Measurements from ENCODE around the gene TP53I11. TPM values are rescaled to one million over a fixed set of nuclear protein-coding genes. Genes with fewer than 3 reads are reported as not detected.

The TP53I11 gene
- polyA plus RNA-seq, 2 donors, result 10.3 to 37.2 TPM

DNA sequence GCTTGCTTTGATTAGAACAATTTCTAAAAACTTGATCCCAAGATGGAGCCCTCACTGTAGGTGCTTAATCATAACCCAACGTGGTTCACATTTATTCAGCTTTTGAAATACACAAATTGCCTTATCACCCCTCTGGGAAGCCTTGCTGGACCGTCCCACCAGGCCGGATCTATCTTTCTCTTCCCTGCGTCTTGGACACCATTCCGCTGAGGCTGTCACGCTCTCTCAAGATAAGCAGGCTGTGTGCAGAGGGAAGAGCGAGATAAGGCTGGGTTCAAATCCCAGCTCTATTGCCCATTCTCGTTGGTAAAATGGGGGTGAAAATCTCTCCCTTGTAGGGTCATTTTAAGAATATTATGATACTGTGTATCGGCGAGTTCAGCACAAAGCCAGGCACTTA, 20.5 kb upstream of the TP53I11 start:
- H3K9me3 ChIP-seq (ENCODE audit: control insufficient read depth in 2 of 2, insufficient read depth in 1 of 2, low read depth in 1 of 2, low read length in 1 of 2), result no peaks in the 10 kb centered on the region
- 77 to 91% methylated on average over 10 of the region's 10 CpGs for WGBS, 2 donors
- H3K27ac ChIP-seq (ENCODE audit: low read depth in 2 of 2, low read length in 1 of 2), result no peak overlapping the region

DNA sequence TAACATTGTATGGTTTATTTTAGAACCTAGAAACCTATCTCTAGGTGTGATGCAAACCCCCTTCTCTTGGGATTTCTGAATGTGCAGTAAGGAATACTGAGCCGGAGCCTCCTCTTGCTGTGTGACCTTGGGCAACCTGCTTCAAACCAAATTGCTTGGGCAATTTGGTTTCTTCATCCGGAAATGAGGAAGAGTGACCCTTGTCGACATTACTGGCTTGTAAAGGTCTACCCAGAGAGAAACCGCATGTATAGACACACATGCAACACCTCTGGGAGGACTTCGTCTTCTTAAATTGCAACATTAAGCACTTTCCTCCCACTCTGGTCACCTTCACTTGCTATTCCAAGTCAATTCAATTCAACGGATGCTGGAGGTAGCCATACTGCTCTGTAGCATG, 19.6 kb upstream of the TP53I11 start:
- no peak overlapping the region for H3K27ac ChIP-seq (ENCODE audit: low read depth in 2 of 2, low read length in 1 of 2)
- 84 to 92% methylated on average over 6 of the region's 6 CpGs for WGBS, 2 donors

More for the DNA sequence above, 20.5 kb upstream of the TP53I11 start:
- Histone ChIP-seq H3K4me1 (ENCODE audit: control insufficient read depth in 2 of 2, insufficient read depth in 2 of 2, low read length in 1 of 2) (peaks cover 0 to 7% of the 10 kb centered on the region in 2 donors), H3K36me3 (ENCODE audit: control insufficient read depth in 2 of 2, insufficient read depth in 2 of 2, low read length in 1 of 2) (no peaks in the 10 kb centered on the region), H3K27me3 (ENCODE audit: control insufficient read depth in 1 of 2, insufficient read depth in 2 of 2, low read length in 2 of 2) (peaks cover 0 to 3% of the 10 kb centered on the region in 2 donors), H3K4me3 (ENCODE audit: low read depth in 1 of 2, low read length in 2 of 2) (no peak overlapping the region)

DNA sequence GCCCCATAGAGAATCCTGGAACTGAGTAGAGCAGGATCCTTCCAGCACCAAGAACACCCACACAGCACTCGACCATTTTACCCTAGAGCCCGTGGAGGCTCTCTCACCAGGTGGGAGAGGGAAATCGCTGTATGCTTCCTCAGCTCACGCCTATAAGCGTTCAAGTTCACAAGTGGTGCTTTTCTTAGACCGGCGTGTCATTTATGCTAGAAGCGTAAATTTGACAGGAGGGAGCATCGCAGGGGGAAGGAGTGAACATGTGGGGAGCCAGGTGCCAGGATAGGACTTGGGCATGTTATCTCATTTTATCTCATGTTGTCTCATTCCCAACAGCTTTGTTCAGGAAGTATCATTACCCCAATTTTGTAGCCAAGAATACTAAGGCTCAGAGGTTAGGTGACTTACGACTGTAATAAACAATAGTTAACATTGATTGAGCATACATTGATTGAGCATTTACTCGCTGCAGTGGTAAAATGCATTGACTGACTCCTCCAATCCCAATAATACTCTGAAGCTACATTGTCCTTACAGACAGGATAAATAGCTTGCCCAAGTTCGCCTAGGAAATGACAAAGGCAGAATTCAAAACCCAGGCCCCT, 19.1 kb upstream of the TP53I11 start:
- Histone ChIP-seq H3K36me3 (ENCODE audit: control insufficient read depth in 2 of 2, insufficient read depth in 2 of 2, low read length in 1 of 2) (no peaks in the 10 kb centered on the region), H3K4me1 (ENCODE audit: control insufficient read depth in 2 of 2, insufficient read depth in 2 of 2, low read length in 1 of 2) (peaks cover 0 to 7% of the 10 kb centered on the region in 2 donors), H3K9me3 (ENCODE audit: control insufficient read depth in 2 of 2, insufficient read depth in 1 of 2, low read depth in 1 of 2, low read length in 1 of 2) (no peaks in the 10 kb centered on the region), H3K4me3 (ENCODE audit: low read depth in 1 of 2, low read length in 2 of 2) (no peak overlapping the region), H3K27ac (ENCODE audit: low read depth in 2 of 2, low read length in 1 of 2) (no peak overlapping the region), H3K27me3 (ENCODE audit: control insufficient read depth in 1 of 2, insufficient read depth in 2 of 2, low read length in 2 of 2) (peaks cover 0 to 3% of the 10 kb centered on the region in 2 donors)
- WGBS, 2 donors, result 83 to 91% methylated on average over 12 of the region's 12 CpGs

More for the DNA sequence above, 19.6 kb upstream of the TP53I11 start:
- Histone ChIP-seq H3K4me1 (ENCODE audit: control insufficient read depth in 2 of 2, insufficient read depth in 2 of 2, low read length in 1 of 2) (peaks cover 0 to 7% of the 10 kb centered on the region in 2 donors), H3K9me3 (ENCODE audit: control insufficient read depth in 2 of 2, insufficient read depth in 1 of 2, low read depth in 1 of 2, low read length in 1 of 2) (no peaks in the 10 kb centered on the region), H3K27me3 (ENCODE audit: control insufficient read depth in 1 of 2, insufficient read depth in 2 of 2, low read length in 2 of 2) (peaks cover 0 to 3% of the 10 kb centered on the region in 2 donors), H3K36me3 (ENCODE audit: control insufficient read depth in 2 of 2, insufficient read depth in 2 of 2, low read length in 1 of 2) (no peaks in the 10 kb centered on the region), H3K4me3 (ENCODE audit: low read depth in 1 of 2, low read length in 2 of 2) (no peak overlapping the region)

DNA sequence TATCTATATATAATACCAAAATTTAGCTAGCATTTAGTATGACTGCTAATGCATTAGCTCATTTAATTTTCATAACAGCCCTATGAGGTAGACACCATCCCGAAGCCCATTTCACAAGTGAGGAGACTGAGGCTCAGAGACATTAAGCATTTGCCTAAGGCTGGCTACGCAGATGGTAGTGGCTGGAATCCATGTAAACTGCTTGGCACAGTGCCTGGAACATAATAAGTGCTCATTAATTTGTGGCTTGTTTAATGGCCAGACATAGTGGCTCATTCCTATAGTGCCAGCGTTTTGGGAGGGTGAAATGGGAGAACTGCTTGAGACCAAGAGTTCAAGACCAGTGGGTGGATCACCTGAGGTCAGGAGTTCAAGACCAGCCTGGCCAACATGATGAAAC, 17.8 kb upstream of the TP53I11 start:
- H3K9me3 ChIP-seq (ENCODE audit: control insufficient read depth in 2 of 2, insufficient read depth in 1 of 2, low read depth in 1 of 2, low read length in 1 of 2), result no peaks in the 10 kb centered on the region
- H3K4me3 ChIP-seq (ENCODE audit: low read depth in 1 of 2, low read length in 2 of 2), result no peak overlapping the region
- no peak overlapping the region for H3K27ac ChIP-seq (ENCODE audit: low read depth in 2 of 2, low read length in 1 of 2)
- WGBS, 2 donors, result 44 to 65% methylated on average over 3 of the region's 3 CpGs
- H3K36me3 ChIP-seq (ENCODE audit: control insufficient read depth in 2 of 2, insufficient read depth in 2 of 2, low read length in 1 of 2), result no peaks in the 10 kb centered on the region
- H3K4me1 ChIP-seq (ENCODE audit: control insufficient read depth in 2 of 2, insufficient read depth in 2 of 2, low read length in 1 of 2), result peaks cover 0 to 7% of the 10 kb centered on the region in 2 donors
- no peaks in the 10 kb centered on the region for H3K27me3 ChIP-seq (ENCODE audit: control insufficient read depth in 1 of 2, insufficient read depth in 2 of 2, low read length in 2 of 2)

DNA sequence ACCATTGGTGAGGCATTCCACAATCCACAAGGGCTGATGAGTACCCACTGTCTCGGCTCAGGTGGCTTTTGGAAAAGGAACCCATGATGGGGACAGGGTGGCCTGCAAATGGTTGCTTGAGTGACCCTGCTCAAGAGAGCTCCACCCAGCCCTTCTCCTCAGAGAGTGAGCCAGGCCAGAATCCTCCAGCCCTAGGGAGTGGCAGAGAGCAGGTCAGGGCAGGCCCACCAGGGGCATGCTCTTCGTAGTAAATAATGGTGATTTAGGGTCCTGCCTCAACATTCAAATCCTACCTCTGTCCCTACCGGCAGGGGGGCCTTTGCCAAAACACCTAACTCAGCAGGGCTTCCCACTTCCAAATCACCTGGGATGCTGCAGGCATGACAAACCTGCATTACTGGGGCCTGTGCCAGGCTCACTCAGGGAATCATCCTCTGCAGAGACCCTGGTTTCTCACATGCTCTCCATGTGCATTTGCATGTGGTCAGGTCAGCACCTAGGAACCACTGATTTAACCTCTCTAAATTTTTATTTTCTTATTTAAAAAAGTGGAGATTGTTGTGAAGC, 17.3 kb upstream of the TP53I11 start:
- peaks cover 0 to 7% of the 10 kb centered on the region in 2 donors for H3K4me1 ChIP-seq (ENCODE audit: control insufficient read depth in 2 of 2, insufficient read depth in 2 of 2, low read length in 1 of 2)
- no peak overlapping the region for H3K4me3 ChIP-seq (ENCODE audit: low read depth in 1 of 2, low read length in 2 of 2)
- no peaks in the 10 kb centered on the region for H3K36me3 ChIP-seq (ENCODE audit: control insufficient read depth in 2 of 2, insufficient read depth in 2 of 2, low read length in 1 of 2)
- no peaks in the 10 kb centered on the region for H3K9me3 ChIP-seq (ENCODE audit: control insufficient read depth in 2 of 2, insufficient read depth in 1 of 2, low read depth in 1 of 2, low read length in 1 of 2)
- no peaks in the 10 kb centered on the region for H3K27me3 ChIP-seq (ENCODE audit: control insufficient read depth in 1 of 2, insufficient read depth in 2 of 2, low read length in 2 of 2)
- WGBS, 2 donors, result 63 to 69% methylated on average over 3 of the region's 3 CpGs
- H3K27ac ChIP-seq (ENCODE audit: low read depth in 2 of 2, low read length in 1 of 2), result no peak overlapping the region

DNA sequence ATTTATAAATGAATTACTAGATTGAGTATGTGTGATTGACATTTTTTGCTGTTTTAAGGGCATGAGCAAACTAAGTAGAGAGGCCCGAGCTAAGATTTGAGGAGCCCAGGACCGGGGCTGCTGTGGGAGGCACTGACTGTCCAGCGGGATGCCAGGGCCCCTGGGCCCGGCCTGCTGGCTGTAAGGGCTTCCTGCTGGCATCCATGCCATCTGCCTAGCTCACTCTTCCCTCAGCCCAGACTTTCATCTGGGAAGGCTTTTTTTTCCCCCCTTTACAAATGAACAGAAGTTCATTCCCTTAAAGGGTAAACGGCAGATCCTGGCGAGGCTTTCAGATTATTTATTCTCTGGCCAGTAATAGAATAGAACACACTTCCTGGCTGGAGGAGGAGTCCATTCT, 16.0 kb upstream of the TP53I11 start:
- 74 to 77% methylated on average over 6 of the region's 6 CpGs for WGBS, 2 donors
- Histone ChIP-seq H3K9me3 (ENCODE audit: control insufficient read depth in 2 of 2, insufficient read depth in 1 of 2, low read depth in 1 of 2, low read length in 1 of 2) (no peaks in the 10 kb centered on the region), H3K27me3 (ENCODE audit: control insufficient read depth in 1 of 2, insufficient read depth in 2 of 2, low read length in 2 of 2) (no peaks in the 10 kb centered on the region)

DNA sequence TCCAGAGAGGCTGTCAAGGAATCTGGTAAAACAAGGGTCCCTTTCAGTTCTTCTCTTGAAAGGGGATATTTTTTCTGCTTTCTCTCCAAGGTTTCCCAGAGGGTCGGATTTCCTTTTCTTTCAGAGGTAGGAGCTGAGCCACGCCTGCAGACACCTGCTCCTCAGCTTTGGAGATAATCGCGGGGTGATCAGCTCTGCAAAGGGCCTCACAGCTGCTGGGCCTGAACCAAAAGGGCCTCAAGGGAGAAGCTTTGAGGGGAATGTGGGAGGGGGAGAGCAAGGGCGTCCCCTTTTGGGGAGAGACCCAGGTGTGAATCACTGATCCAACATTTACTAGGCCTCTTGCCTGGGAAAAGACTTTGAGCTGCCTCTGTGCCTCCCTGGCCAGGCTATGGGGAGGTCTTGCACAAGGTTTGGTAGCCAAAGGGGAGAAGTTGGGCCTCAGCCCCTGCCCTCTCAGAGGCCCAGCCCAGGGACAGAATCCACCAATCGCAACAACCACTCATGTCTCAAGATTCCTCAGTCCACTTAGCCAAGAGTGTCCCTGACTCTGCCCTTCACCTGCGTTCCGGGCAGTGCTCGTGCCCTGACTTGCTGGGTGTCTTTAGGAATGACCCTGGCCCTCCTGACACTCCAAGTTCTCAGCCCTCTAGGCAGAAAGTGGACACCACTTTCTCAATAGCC, 14.0 kb upstream of the TP53I11 start:
- no peak overlapping the region for H3K4me3 ChIP-seq (ENCODE audit: low read depth in 1 of 2, low read length in 2 of 2)
- H3K4me1 ChIP-seq (ENCODE audit: control insufficient read depth in 2 of 2, insufficient read depth in 2 of 2, low read length in 1 of 2), result peaks cover 0 to 7% of the 10 kb centered on the region in 2 donors
- whole genome bisulfite sequencing, 2 donors, result 58 to 68% methylated on average over 9 of the region's 9 CpGs
- H3K27ac ChIP-seq (ENCODE audit: low read depth in 2 of 2, low read length in 1 of 2), result no peak overlapping the region
- H3K36me3 ChIP-seq (ENCODE audit: control insufficient read depth in 2 of 2, insufficient read depth in 2 of 2, low read length in 1 of 2), result no peaks in the 10 kb centered on the region
- no peaks in the 10 kb centered on the region for H3K9me3 ChIP-seq (ENCODE audit: control insufficient read depth in 2 of 2, insufficient read depth in 1 of 2, low read depth in 1 of 2, low read length in 1 of 2)
- no peaks in the 10 kb centered on the region for H3K27me3 ChIP-seq (ENCODE audit: control insufficient read depth in 1 of 2, insufficient read depth in 2 of 2, low read length in 2 of 2)

More for the DNA sequence above, 16.0 kb upstream of the TP53I11 start:
- no peak overlapping the region for H3K27ac ChIP-seq (ENCODE audit: low read depth in 2 of 2, low read length in 1 of 2)
- H3K36me3 ChIP-seq (ENCODE audit: control insufficient read depth in 2 of 2, insufficient read depth in 2 of 2, low read length in 1 of 2), result no peaks in the 10 kb centered on the region
- H3K4me3 ChIP-seq (ENCODE audit: low read depth in 1 of 2, low read length in 2 of 2), result no peak overlapping the region
- H3K4me1 ChIP-seq (ENCODE audit: control insufficient read depth in 2 of 2, insufficient read depth in 2 of 2, low read length in 1 of 2), result peaks cover 0 to 7% of the 10 kb centered on the region in 2 donors

DNA sequence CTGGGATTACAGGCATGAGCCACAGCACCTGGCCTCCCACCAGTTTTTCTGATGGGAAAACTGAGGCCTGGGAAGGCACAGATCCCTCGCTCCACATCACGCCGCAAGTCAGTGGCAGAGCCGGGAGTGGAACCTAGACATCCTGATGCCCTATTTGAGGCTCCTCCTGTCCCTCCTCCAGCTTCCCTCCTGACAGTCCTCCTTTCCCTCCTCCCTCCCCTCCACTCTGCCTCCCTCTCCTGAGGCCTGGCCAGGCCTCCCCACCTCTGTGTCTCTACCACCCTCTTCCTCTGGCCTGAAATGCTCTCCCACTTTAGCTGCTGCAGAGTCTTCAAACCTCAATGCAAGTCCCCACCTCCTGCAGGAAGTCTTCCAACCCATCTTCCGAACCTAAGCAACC, 13.3 kb upstream of the TP53I11 start:
- H3K27ac ChIP-seq (ENCODE audit: low read depth in 2 of 2, low read length in 1 of 2), result no peak overlapping the region
- H3K4me1 ChIP-seq (ENCODE audit: control insufficient read depth in 2 of 2, insufficient read depth in 2 of 2, low read length in 1 of 2), result peaks cover 0 to 7% of the 10 kb centered on the region in 2 donors
- H3K4me3 ChIP-seq (ENCODE audit: low read depth in 1 of 2, low read length in 2 of 2), result no peak overlapping the region
- 95 to 96% methylated on average over 5 of the region's 5 CpGs for WGBS, 2 donors
- H3K27me3 ChIP-seq (ENCODE audit: control insufficient read depth in 1 of 2, insufficient read depth in 2 of 2, low read length in 2 of 2), result no peaks in the 10 kb centered on the region
- no peaks in the 10 kb centered on the region for H3K9me3 ChIP-seq (ENCODE audit: control insufficient read depth in 2 of 2, insufficient read depth in 1 of 2, low read depth in 1 of 2, low read length in 1 of 2)
- H3K36me3 ChIP-seq (ENCODE audit: control insufficient read depth in 2 of 2, insufficient read depth in 2 of 2, low read length in 1 of 2), result no peaks in the 10 kb centered on the region

DNA sequence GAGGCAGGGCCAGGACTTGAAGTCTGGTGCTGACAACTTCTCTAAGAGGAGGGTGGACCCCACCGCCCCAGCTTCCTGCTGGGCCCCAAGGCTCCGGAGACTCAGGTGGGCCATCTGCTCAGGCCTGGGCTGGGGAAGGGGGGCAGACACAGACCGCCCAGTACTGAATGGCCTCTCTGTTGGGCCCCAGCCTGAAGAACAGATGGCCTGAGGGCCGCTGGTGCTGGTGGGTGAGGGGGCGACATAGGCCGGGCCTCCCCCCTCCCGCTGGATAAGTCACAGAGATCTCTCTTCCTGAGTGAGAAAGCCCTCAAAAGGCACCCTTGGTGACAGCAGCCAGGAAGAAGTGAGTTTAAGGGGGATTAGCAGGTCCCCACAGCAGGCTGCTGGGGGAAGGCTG, 12.5 kb upstream of the TP53I11 start:
- Histone ChIP-seq H3K27ac (ENCODE audit: low read depth in 2 of 2, low read length in 1 of 2) (no peak overlapping the region), H3K27me3 (ENCODE audit: control insufficient read depth in 1 of 2, insufficient read depth in 2 of 2, low read length in 2 of 2) (no peaks in the 10 kb centered on the region), H3K36me3 (ENCODE audit: control insufficient read depth in 2 of 2, insufficient read depth in 2 of 2, low read length in 1 of 2) (no peaks in the 10 kb centered on the region), H3K4me3 (ENCODE audit: low read depth in 1 of 2, low read length in 2 of 2) (no peak overlapping the region), H3K9me3 (ENCODE audit: control insufficient read depth in 2 of 2, insufficient read depth in 1 of 2, low read depth in 1 of 2, low read length in 1 of 2) (no peaks in the 10 kb centered on the region), H3K4me1 (ENCODE audit: control insufficient read depth in 2 of 2, insufficient read depth in 2 of 2, low read length in 1 of 2) (peaks cover 0 to 6% of the 10 kb centered on the region in 2 donors)
- WGBS, 2 donors, result 86 to 88% methylated on average over 7 of the region's 7 CpGs

Data from esophagus (tissue), 2 donors.